ENCODE measurements around the gene ARHGEF28. TPM values are rescaled to one million over a fixed set of nuclear protein-coding genes. Genes with fewer than 3 reads are reported as not detected.

ARHGEF28 gene
- polyA plus RNA-seq, 1 experiment: 8.8 TPM

DNA sequence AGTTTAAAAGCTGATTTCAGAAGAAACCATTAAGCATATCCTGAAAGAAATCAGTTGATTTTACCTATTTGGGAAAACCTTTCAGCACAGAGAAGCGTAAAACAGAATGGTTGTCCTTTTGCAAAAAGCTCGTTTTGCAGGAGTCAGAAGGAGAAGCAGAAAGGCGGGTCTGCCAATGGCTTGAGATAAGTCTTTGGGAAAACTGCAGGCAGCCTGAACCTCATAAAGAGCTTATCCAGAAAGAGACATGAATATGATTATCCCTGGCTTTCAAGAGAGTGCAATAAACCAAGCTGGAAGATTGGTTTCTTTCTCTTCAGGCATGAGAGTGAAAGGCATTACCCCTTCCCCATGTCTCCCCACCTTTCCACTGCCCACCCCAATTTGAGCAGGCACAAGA is 353.3 kb downstream of the ARHGEF28 start:
- Histone ChIP-seq H3K9me3 (ENCODE audit: control insufficient read depth, insufficient read depth, low read length) (no peaks in the 10 kb centered on the region), H3K4me3 (ENCODE audit: low read depth, low read length) (no peak overlapping the region), H3K27me3 (ENCODE audit: control insufficient read depth, insufficient read depth, low read length) (peaks cover 6% of the 10 kb centered on the region), H3K27ac (ENCODE audit: low read depth, low read length) (no peak overlapping the region)
- ChIA-PET POLR2A (no interaction called here), CTCF (no interaction called here)
- TF ChIP-seq, protein P1, sequence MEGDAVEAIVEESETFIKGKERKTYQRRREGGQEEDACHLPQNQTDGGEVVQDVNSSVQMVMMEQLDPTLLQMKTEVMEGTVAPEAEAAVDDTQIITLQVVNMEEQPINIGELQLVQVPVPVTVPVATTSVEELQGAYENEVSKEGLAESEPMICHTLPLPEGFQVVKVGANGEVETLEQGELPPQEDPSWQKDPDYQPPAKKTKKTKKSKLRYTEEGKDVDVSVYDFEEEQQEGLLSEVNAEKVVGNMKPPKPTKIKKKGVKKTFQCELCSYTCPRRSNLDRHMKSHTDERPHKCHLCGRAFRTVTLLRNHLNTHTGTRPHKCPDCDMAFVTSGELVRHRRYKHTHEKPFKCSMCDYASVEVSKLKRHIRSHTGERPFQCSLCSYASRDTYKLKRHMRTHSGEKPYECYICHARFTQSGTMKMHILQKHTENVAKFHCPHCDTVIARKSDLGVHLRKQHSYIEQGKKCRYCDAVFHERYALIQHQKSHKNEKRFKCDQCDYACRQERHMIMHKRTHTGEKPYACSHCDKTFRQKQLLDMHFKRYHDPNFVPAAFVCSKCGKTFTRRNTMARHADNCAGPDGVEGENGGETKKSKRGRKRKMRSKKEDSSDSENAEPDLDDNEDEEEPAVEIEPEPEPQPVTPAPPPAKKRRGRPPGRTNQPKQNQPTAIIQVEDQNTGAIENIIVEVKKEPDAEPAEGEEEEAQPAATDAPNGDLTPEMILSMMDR (IDR thresholded peaks at IDR 0.05; ENCODE audit: low read depth, low read length): no peak
- no peak for DNase-seq (ENCODE audit: low read depth, low spot score)

DNA sequence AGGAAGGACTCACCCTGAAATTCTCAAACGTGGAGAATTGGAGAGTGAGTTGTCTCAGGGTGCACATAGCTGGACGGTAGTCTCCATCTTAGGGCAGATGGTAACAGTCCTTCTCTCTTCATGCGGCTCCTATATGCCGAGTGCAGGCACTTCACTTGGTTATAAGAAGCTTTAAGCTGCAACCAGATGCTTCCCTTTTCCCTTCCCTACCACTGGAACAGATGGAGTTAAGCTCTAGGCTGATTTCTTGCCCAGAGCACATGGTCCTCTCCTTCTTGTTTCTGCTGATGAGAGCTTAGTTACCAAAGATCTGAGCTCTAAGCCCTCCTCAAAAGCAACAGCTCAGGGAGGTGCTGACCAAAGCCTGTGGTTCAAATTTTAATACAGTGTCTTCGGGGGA is 355.7 kb downstream of the ARHGEF28 start:
- TF ChIP-seq, protein P1 (IDR thresholded peaks at IDR 0.05; ENCODE audit: low read depth, low read length): no peak
- H3K4me3 ChIP-seq (ENCODE audit: low read depth, low read length): no peak overlapping the region
- ChIA-PET POLR2A (no interaction called here), CTCF (interaction anchor here (0.9 kb wide), 1 partner anchor 28 kb away, joined by 3 read pairs; no protein-coding TSS in a partner anchor)
- no peak for DNase-seq (ENCODE audit: low read depth, low spot score)
- H3K27ac ChIP-seq (ENCODE audit: low read depth, low read length): no peak overlapping the region
- H3K27me3 ChIP-seq (ENCODE audit: control insufficient read depth, insufficient read depth, low read length): peaks cover 8% of the 10 kb centered on the region
- no peaks in the 10 kb centered on the region for H3K9me3 ChIP-seq (ENCODE audit: control insufficient read depth, insufficient read depth, low read length)

DNA sequence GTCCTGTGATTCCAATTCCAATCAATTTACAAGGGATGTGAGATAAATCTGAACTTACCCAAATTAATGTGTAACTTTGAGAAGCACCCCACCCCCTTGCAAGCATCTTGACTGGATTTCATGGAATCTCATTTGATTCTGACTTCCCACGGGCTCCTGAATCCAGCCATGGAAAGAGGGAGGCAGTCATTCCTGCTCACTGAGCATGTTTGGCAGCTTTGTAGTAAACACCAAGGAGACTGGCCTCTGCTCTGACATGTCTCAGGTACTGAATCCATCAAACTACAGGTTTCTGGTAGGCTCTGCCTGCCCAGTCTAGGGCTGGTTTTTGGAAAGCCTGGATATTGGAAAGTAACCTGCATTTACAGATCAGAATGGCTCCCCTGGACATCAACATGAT is 357.6 kb downstream of the ARHGEF28 start:
- POLR2A ChIA-PET: no interaction called here
- CTCF ChIA-PET: no interaction called here
- Histone ChIP-seq H3K9me3 (ENCODE audit: control insufficient read depth, insufficient read depth, low read length) (no peaks in the 10 kb centered on the region), H3K27ac (ENCODE audit: low read depth, low read length) (no peak overlapping the region), H3K27me3 (ENCODE audit: control insufficient read depth, insufficient read depth, low read length) (peaks cover 6% of the 10 kb centered on the region), H3K4me3 (ENCODE audit: low read depth, low read length) (no peak overlapping the region)
- DNase-seq (ENCODE audit: low read depth, low spot score): no peak
- TF ChIP-seq, protein P1 (IDR thresholded peaks at IDR 0.05; ENCODE audit: low read depth, low read length): no peak

DNA sequence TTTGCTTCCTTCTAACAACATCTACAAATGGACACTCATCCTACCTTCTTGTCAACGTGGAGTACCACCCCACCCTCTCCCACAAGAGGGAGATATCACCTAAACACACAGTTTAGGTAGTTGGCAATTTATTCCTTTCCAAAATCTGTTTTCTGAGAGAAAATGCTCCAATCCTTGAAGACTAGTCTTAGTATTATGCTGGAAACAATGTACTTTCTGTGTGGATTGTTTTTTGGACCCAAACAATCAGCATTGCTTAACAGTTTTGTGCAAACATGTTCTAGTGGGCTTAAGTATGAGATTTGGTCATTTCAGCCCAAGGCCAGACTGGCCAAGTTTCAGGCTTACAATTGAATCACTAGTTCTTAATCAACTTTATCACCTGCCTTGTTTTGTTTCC is 359.1 kb downstream of the ARHGEF28 start:
- peak; percentile 3 for DNase-seq (ENCODE audit: low read depth, low spot score)
- Histone ChIP-seq H3K9me3 (ENCODE audit: control insufficient read depth, insufficient read depth, low read length) (no peaks in the 10 kb centered on the region), H3K27me3 (ENCODE audit: control insufficient read depth, insufficient read depth, low read length) (peaks cover 3% of the 10 kb centered on the region), H3K4me3 (ENCODE audit: low read depth, low read length) (no peak overlapping the region), H3K27ac (ENCODE audit: low read depth, low read length) (no peak overlapping the region)
- TF ChIP-seq, protein P1 (IDR thresholded peaks at IDR 0.05; ENCODE audit: low read depth, low read length): peak; percentile 55
- ChIA-PET CTCF (interaction anchor here (1.0 kb wide), 1 partner anchor 657 kb away, joined by 3 read pairs; no protein-coding TSS in a partner anchor), POLR2A (no interaction called here)

DNA sequence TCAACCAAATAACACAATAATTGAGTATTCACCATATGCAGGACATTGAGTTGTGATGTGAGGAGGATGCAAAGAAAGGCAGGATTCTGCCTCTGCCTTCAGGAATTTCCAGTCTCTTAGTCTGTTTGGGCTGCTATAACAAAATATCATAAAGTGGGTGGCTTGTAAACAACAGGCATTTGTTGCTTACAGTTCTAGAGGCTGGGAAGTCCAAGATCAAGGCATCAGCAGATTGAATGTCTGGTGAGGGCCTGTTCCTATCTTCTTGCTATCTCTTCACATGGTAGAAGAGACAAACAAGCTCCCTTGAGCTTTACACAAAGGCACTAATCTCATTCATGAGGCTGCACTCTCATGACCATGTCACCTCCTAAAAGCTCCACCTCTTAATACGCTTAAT is 360.7 kb downstream of the ARHGEF28 start:
- H3K27me3 ChIP-seq (ENCODE audit: control insufficient read depth, insufficient read depth, low read length): peaks cover 5% of the 10 kb centered on the region
- H3K27ac ChIP-seq (ENCODE audit: low read depth, low read length): no peak overlapping the region
- POLR2A ChIA-PET: no interaction called here
- CTCF ChIA-PET: interaction anchor here (0.7 to 0.9 kb wide), 2 partner anchors 557 to 655 kb away, joined by 3 read pairs; no protein-coding TSS in a partner anchor
- H3K9me3 ChIP-seq (ENCODE audit: control insufficient read depth, insufficient read depth, low read length): no peaks in the 10 kb centered on the region
- no peak for DNase-seq (ENCODE audit: low read depth, low spot score)
- H3K4me3 ChIP-seq (ENCODE audit: low read depth, low read length): no peak overlapping the region
- TF ChIP-seq, protein P1 (IDR thresholded peaks at IDR 0.05; ENCODE audit: low read depth, low read length): no peak

Measured in AG04450 (cell line).